HUES64 (cell line): ENCODE data around the gene HS1BP3. TPM values are rescaled to one million over a fixed set of nuclear protein-coding genes. Genes with fewer than 3 reads are reported as not detected.

ENCODE experiments used
- H3K27ac ChIP-seq: 2 replicates; pipeline ENCODE4 v1.7.0; 2013; ENCODE audit warnings: low read depth, low read length, inconsistent platforms
- H3K27me3 ChIP-seq: 2 replicates; pipeline ENCODE4 v1.6.1; 2013; ENCODE audit warnings: mild to moderate bottlenecking, low read length; ENCODE audit not compliant: insufficient read depth
- H3K36me3 ChIP-seq: 2 replicates; pipeline ENCODE4 v1.6.1; 2013; ENCODE audit warnings: mild to moderate bottlenecking, low read length; ENCODE audit not compliant: insufficient read depth
- H3K4me1 ChIP-seq: 2 replicates; pipeline ENCODE4 v1.6.1; 2013; ENCODE audit warnings: mild to moderate bottlenecking, low read length, moderate library complexity; ENCODE audit not compliant: insufficient read depth
- H3K4me3 ChIP-seq: 2 replicates; pipeline ENCODE4 v1.5.1; 2013; ENCODE audit warnings: mild to moderate bottlenecking, low read length, moderate library complexity
- H3K9ac ChIP-seq: 2 replicates; pipeline ENCODE4 v1.6.1; 2013; ENCODE audit warnings: mild to moderate bottlenecking, low read depth, low read length
- H3K9me3 ChIP-seq: 2 replicates; pipeline ENCODE4 v1.6.1; 2013; ENCODE audit warnings: low read depth, low read length; ENCODE audit not compliant: insufficient read depth
- WGBS: fragments of 150-250, 120-280 bp; methylation state at CpG from one replicate; pipeline ENCODE4 v1.1.7; 2013; ENCODE audit warnings: missing lambda C conversion rate; 5-methylcytosine and 5-hydroxymethylcytosine counted together
- polyA plus RNA-seq, 2 experiments: library from polyadenylated mRNA; stranded (reverse); fragments of 50-300 nt; gene quantifications; one replicate each; pipeline ENCODE4 v1.2.3, GENCODE V29; 2013

The HS1BP3 gene, protein sequence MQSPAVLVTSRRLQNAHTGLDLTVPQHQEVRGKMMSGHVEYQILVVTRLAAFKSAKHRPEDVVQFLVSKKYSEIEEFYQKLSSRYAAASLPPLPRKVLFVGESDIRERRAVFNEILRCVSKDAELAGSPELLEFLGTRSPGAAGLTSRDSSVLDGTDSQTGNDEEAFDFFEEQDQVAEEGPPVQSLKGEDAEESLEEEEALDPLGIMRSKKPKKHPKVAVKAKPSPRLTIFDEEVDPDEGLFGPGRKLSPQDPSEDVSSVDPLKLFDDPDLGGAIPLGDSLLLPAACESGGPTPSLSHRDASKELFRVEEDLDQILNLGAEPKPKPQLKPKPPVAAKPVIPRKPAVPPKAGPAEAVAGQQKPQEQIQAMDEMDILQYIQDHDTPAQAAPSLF
- 7.3 TPM for polyA plus RNA-seq (2013, experiment 1 of 2)
- polyA plus RNA-seq (2013, experiment 2 of 2): 10.7 TPM

DNA sequence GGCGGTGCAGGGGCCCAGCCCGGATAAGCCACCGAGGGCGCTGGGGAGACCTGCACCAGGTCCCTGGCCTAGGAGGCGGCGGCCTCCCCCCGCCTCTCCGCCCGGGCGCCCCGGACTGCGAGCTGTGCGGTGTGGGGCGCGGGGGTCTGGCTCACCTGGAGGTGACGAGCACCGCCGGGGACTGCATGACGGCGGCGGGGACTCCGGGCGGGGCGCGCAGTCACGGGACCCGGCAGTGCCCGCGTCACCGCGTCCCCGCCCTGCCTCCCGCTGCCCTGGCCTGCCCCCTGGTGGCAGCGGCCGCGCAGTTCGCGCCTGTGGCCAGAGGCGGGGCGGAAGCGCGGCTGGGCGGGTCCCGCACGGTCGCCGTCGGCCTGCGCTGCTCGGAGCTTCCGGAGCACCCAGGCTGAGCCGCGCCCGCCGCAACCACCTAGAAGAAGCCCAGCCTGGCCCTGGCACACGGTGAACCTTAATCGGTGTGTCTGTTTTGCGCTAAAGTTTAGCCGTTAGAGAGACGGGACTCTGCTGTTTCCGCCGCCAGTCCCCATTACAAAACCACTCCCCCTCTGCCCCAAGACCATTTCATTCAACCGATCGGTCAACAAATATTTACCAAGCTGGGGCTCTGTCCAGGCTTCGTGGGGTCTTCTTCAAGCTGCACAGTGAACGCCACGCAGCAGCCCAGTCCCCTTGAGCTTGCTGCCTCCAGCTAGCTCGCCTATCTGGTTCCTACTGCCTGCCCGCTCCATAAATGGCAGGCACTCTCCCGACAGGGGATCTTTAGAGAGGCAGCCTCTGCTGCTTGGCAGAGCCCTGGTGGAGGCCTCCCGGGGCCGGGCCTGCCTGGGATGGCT, at the start of gene HS1BP3:
HS1BP3 (minus strand) TSS at position 222 of the 854 bp plus-strand sequence; CDS start at position 187, 35 bp downstream.
- H3K4me1 ChIP-seq: peaks cover 8% of the 10 kb centered on the region; the same call in 1 of the 2 replicates
- peak within 1 kb of the TSS; percentile 79 for H3K9ac ChIP-seq
- peak within 1 kb of the TSS; percentile 81 for H3K4me3 ChIP-seq
- peak within 1 kb of the TSS; percentile 48; the same call in 1 of the 2 replicates for H3K27ac ChIP-seq
- H3K27me3 ChIP-seq: peaks cover 12% of the 10 kb centered on the region
- no peaks in the 10 kb centered on the region for H3K36me3 ChIP-seq
- no peaks in the 10 kb centered on the region for H3K9me3 ChIP-seq
- WGBS: 2% methylated on average over 72 of the region's 72 CpGs

DNA sequence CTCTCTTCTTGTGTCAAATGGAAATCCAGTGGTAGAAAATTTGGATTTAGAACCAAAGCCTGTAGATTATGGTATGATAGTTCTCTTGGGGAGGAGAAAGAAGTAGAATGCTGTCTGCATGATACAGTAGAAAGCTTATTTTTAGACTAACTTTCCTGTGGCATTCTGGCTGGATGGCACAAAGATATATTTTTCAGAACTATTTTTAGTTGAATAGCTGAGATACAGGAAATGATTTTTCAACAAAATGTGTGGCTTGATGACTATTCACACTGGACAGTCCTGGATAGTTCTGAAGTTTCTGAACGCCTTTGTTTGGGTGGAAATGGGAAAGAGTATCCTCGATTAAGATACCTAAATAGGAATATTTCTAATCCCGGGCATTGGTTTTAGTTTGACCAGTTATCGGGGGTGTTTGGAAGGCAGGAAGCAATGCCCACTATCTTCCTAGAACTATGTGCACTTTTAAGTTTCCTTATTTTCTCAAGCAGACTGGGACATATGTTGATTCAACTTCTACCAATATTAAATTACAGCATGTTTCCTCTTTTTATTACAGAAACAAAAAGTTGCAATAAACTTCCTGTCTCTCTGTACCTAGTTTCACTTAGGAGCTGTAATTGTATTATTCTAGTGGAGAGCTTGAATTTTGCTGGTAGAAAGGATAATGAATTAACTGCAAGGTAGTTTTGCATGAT, 48.2 kb upstream of the HS1BP3 start:
- Histone ChIP-seq H3K9me3 (no peaks in the 10 kb centered on the region), H3K4me1 (no peaks in the 10 kb centered on the region), H3K27ac (no peak overlapping the region), H3K9ac (no peak overlapping the region), H3K36me3 (0 out of 2 replicates have a peak, but pooled peaks cover 6% of the 10 kb centered on the region), H3K27me3 (no peaks in the 10 kb centered on the region), H3K4me3 (no peak overlapping the region)
- WGBS: 97% methylated on average over 4 of the region's 4 CpGs

DNA sequence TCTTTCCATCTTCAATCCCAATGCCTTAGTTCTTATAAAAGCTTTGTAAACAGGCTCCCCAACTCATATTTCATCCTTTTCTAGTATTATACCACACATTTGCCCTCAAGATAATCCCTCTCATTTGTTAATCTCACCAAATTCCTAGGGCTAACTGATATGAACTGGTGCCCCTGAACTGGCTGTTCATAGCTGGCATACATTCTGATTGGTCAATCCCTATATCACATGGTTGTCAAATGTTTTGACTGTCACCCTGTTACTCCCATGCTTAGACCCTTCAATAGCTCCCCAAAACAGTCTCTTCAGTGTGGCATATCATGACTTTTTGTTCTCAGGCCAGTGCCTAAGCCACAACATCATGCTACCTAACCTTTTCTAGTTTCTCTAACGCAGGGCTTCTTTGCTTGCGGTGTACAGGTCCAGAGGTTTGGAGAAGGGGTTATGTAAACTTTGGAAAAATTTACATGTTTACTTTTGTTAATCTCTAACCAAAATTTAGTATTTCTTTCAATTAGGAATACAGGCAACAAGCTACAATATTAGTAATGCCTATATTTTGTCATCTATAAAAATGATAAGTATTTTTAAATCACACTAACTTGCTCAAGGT, 46.5 kb upstream of the HS1BP3 start:
- Histone ChIP-seq H3K4me3 (no peak overlapping the region), H3K27ac (no peak overlapping the region), H3K36me3 (0 out of 2 replicates have a peak, but pooled peaks cover 6% of the 10 kb centered on the region), H3K9me3 (no peaks in the 10 kb centered on the region), H3K9ac (no peak overlapping the region), H3K27me3 (no peaks in the 10 kb centered on the region), H3K4me1 (no peaks in the 10 kb centered on the region)
- 100% methylated on average over 2 of the region's 2 CpGs for WGBS

DNA sequence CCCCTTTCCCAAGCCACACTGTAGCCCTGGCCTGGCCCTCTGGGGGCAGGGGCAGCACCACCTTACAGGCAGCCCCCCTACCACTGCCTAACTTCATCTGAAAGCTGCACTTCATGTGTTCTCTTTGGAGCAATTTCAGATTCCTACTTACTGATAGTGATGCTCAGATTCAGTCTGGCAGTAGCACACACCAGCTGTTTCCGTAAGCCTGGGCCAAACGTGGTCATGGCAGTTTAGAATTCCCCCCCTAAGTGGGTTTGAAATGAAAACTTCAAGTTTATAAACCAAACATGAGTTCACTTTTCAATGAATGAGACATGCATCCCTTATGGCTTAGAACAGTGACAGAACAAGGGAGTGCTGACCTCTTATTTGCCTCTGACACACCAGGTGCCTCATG, 45.5 kb upstream of the HS1BP3 start:
- no peaks in the 10 kb centered on the region for H3K27me3 ChIP-seq
- WGBS: 94% methylated on average over 2 of the region's 2 CpGs
- no peak overlapping the region for H3K27ac ChIP-seq
- H3K4me3 ChIP-seq: no peak overlapping the region
- H3K36me3 ChIP-seq: 0 out of 2 replicates have a peak, but pooled peaks cover 6% of the 10 kb centered on the region
- no peaks in the 10 kb centered on the region for H3K4me1 ChIP-seq
- H3K9ac ChIP-seq: no peak overlapping the region
- no peaks in the 10 kb centered on the region for H3K9me3 ChIP-seq

GRCh38 chr2:20693317-20693716, 42.4 kb upstream of the HS1BP3 start:
- Histone ChIP-seq H3K36me3 (0 out of 2 replicates have a peak, but pooled peaks cover 5% of the 10 kb centered on the region), H3K4me1 (no peaks in the 10 kb centered on the region), H3K27me3 (no peaks in the 10 kb centered on the region), H3K4me3 (no peak overlapping the region), H3K9me3 (no peaks in the 10 kb centered on the region), H3K9ac (no peak overlapping the region), H3K27ac (no peak overlapping the region)
- WGBS: 97% methylated on average over 3 of the region's 3 CpGs

DNA sequence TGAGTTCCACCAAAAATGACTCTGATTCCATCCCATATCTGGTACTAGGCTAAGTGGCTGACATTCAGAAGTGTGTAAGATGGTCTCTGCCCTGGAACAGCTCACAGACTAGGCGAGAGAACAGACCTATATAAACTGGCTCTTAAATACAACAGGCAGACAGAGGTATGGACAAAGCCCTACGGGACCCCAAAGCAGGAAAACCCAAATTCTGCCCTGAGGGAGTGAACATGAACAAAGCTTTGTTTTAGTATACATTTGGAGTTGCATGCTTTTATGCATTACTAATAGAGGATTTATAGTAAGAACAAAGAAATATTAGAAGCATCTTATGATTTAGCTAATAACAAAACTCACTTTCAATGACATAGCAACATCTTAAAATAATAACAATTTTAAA, 41.2 kb upstream of the HS1BP3 start:
- H3K36me3 ChIP-seq: peaks cover 10% of the 10 kb centered on the region; the same call in 1 of the 2 replicates
- 100% methylated on average over 2 of the region's 2 CpGs for WGBS
- H3K4me1 ChIP-seq: no peaks in the 10 kb centered on the region
- H3K27me3 ChIP-seq: no peaks in the 10 kb centered on the region
- no peak overlapping the region for H3K4me3 ChIP-seq
- H3K27ac ChIP-seq: no peak overlapping the region
- no peaks in the 10 kb centered on the region for H3K9me3 ChIP-seq
- no peak overlapping the region for H3K9ac ChIP-seq

DNA sequence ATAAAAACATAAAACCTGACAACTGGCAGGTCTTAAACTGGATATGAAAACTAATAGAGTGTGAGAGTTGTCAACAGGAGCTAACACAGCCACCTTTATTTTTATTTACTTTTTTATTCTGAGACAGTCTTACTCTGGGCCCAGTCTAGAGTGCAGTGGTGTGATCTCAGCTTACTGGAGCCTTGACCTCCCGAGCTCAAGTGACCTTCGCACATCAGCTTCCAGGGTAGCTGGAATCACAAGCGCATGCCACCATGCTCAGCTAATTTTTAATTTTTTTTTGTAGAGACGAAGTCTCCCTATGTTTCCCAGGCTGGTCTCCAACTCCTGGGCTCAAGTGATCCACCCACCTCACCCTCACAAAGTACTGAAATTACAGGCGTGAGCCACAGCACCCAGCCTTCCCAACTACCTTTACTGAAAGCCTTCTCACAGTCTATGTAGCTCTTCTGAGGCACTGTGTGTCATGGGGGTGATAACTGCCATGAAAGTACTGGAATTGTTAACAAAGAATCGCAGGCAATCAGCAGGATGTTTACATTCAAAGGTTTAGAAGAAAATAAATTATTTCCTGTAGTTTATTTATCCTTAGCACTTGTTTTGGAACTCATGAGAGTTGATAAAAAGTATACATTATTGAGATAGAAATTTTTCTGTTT, 40.3 kb upstream of the HS1BP3 start:
- no peaks in the 10 kb centered on the region for H3K4me1 ChIP-seq
- peaks cover 18% of the 10 kb centered on the region for H3K36me3 ChIP-seq
- H3K27ac ChIP-seq: no peak overlapping the region
- no peak overlapping the region for H3K9ac ChIP-seq
- WGBS: 93% methylated on average over 6 of the region's 6 CpGs
- H3K9me3 ChIP-seq: no peaks in the 10 kb centered on the region
- H3K27me3 ChIP-seq: no peaks in the 10 kb centered on the region
- H3K4me3 ChIP-seq: no peak overlapping the region

- no peak overlapping the region for H3K27ac ChIP-seq
- WGBS: 90% methylated on average over 11 of the region's 11 CpGs
- H3K4me1 ChIP-seq: no peaks in the 10 kb centered on the region
These were observed 38.7 kb upstream of the HS1BP3 start for GRCh38 chr2:20689428-20690264.

DNA sequence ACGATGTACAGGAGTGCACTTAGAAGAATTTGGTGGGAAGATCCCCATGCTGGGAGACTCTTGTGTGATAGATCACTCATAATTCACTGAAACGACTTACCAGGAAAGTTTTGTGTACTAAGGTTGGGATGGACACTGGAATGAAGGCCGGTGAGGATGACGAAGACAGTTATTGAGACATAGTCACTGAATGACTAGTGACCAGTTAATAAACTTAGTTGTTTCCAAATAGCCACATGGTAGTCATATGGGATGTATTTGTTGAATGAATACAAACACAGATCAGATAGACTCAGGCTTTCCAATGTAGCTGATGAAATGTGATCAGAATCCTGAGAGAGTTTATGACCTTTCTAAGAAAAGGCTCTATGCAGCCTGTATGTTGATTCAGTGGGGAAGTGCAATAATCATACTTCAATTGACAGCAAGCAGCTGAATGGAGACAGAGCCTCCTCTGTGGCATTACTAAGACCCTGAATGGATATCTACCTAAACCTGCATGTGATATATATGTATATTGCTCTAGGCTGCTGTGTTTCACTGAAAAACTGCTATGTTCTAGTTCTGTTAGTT, 36.4 kb upstream of the HS1BP3 start:
- H3K27ac ChIP-seq: no peak overlapping the region
- H3K27me3 ChIP-seq: no peaks in the 10 kb centered on the region
- H3K9ac ChIP-seq: no peak overlapping the region
- H3K9me3 ChIP-seq: no peaks in the 10 kb centered on the region
- peaks cover 28% of the 10 kb centered on the region for H3K36me3 ChIP-seq
- H3K4me3 ChIP-seq: no peak overlapping the region
- H3K4me1 ChIP-seq: no peaks in the 10 kb centered on the region
- 92% methylated on average over 4 of the region's 4 CpGs for WGBS

More at GRCh38 chr2:20689428-20690264, 38.7 kb upstream of the HS1BP3 start:
- Histone ChIP-seq H3K27me3 (no peaks in the 10 kb centered on the region), H3K36me3 (peaks cover 28% of the 10 kb centered on the region), H3K9ac (no peak overlapping the region), H3K4me3 (no peak overlapping the region), H3K9me3 (no peaks in the 10 kb centered on the region)
